Measurements from ENCODE around the gene KRTAP4-9. TPM values are rescaled to one million over a fixed set of nuclear protein-coding genes. Genes with fewer than 3 reads are reported as not detected.
"Not testable (repeated sequence)": the region's sequence is repeated elsewhere in the genome, so short reads cannot be mapped to it uniquely, and the experiment has no call there.

The KRTAP4-9 gene
- not detected in 2 replicates for total RNA-seq (2014; rRNA removed; shearing (Covaris generic))
- not detected in 2 replicates for polyA plus RNA-seq (2015; cell fraction: cytosol; rRNA removed)
- polyA plus RNA-seq (2015; cell fraction: nucleus; rRNA removed), result not detected in 2 replicates

- DNase-seq (ENCODE audit: low read depth, low spot score); in situ Hi-C loops (cut with HindIII; ENCODE audit: low pct_unique_long_range_greater_than_20kb, low sequenced_read_pairs): not testable (repeated sequence)
Measured at GRCh38 chr17:41105347-41105746, at the start of gene KRTAP4-9. Gene KRTAP4-9, plus strand, starts transcription at chr17:41105389. Its CDS starts 0 bp downstream, at chr17:41105389.

GRCh38 chr17:41057547-41057946 lies 47.6 kb upstream of the KRTAP4-9 start:
- DNase-seq (ENCODE audit: low read depth, low spot score), result no peak
- in situ Hi-C loops (cut with HindIII; ENCODE audit: low pct_unique_long_range_greater_than_20kb, low sequenced_read_pairs), result no loop called here

GRCh38 chr17:41058741-41059140 lies 46.4 kb upstream of the KRTAP4-9 start:
- in situ Hi-C loops (cut with HindIII; ENCODE audit: low pct_unique_long_range_greater_than_20kb, low sequenced_read_pairs), result no loop called here
- no peak for DNase-seq (ENCODE audit: low read depth, low spot score)

- DNase-seq (ENCODE audit: low read depth, low spot score); in situ Hi-C loops (cut with HindIII; ENCODE audit: low pct_unique_long_range_greater_than_20kb, low sequenced_read_pairs): not testable (repeated sequence)
Measured at GRCh38 chr17:41059276-41060051, 45.7 kb upstream of the KRTAP4-9 start.

- in situ Hi-C loops (cut with HindIII; ENCODE audit: low pct_unique_long_range_greater_than_20kb, low sequenced_read_pairs), result no loop called here
Measured at GRCh38 chr17:41060052-41060604, 45.1 kb upstream of the KRTAP4-9 start, which contains the start of gene KRTAP2-3. Gene KRTAP2-3, minus strand, starts transcription at chr17:41060114. Its CDS starts 64 bp downstream, at chr17:41060050.

GRCh38 chr17:41061964-41062363 lies 43.2 kb upstream of the KRTAP4-9 start:
- in situ Hi-C loops (cut with HindIII; ENCODE audit: low pct_unique_long_range_greater_than_20kb, low sequenced_read_pairs), result no loop called here
- no peak for DNase-seq (ENCODE audit: low read depth, low spot score)

More at GRCh38 chr17:41060052-41060604, 45.1 kb upstream of the KRTAP4-9 start, which contains the start of gene KRTAP2-3:
- peak; percentile 80 for DNase-seq (ENCODE audit: low read depth, low spot score)

GRCh38 chr17:41063449-41063848 lies 41.7 kb upstream of the KRTAP4-9 start:
- in situ Hi-C loops (cut with HindIII; ENCODE audit: low pct_unique_long_range_greater_than_20kb, low sequenced_read_pairs), result no loop called here
- DNase-seq (ENCODE audit: low read depth, low spot score), result no peak

GRCh38 chr17:41064301-41064700 lies 40.9 kb upstream of the KRTAP4-9 start:
- in situ Hi-C loops (cut with HindIII; ENCODE audit: low pct_unique_long_range_greater_than_20kb, low sequenced_read_pairs), result no loop called here
- DNase-seq (ENCODE audit: low read depth, low spot score), result no peak

- DNase-seq (ENCODE audit: low read depth, low spot score); in situ Hi-C loops (cut with HindIII; ENCODE audit: low pct_unique_long_range_greater_than_20kb, low sequenced_read_pairs): not testable (repeated sequence)
Measured at GRCh38 chr17:41065016-41065689, 40.0 kb upstream of the KRTAP4-9 start.

GRCh38 chr17:41065829-41066624 lies 39.2 kb upstream of the KRTAP4-9 start, which contains the start of gene KRTAP2-4:
Gene KRTAP2-4, minus strand, starts transcription at chr17:41065879. Its CDS starts 34 bp downstream, at chr17:41065845.
- DNase-seq (ENCODE audit: low read depth, low spot score), result no peak
- in situ Hi-C loops (cut with HindIII; ENCODE audit: low pct_unique_long_range_greater_than_20kb, low sequenced_read_pairs), result no loop called here

- DNase-seq (ENCODE audit: low read depth, low spot score), result no peak
- in situ Hi-C loops (cut with HindIII; ENCODE audit: low pct_unique_long_range_greater_than_20kb, low sequenced_read_pairs), result no loop called here
Measured at GRCh38 chr17:41067281-41067680, 37.9 kb upstream of the KRTAP4-9 start.

- in situ Hi-C loops (cut with HindIII; ENCODE audit: low pct_unique_long_range_greater_than_20kb, low sequenced_read_pairs), result no loop called here
Measured at GRCh38 chr17:41069031-41069430, 36.2 kb upstream of the KRTAP4-9 start.

GRCh38 chr17:41071606-41072360 lies 33.4 kb upstream of the KRTAP4-9 start:
- in situ Hi-C loops (cut with HindIII; ENCODE audit: low pct_unique_long_range_greater_than_20kb, low sequenced_read_pairs), result no loop called here
- no peak for DNase-seq (ENCODE audit: low read depth, low spot score)

More at GRCh38 chr17:41069031-41069430, 36.2 kb upstream of the KRTAP4-9 start:
- no peak for DNase-seq (ENCODE audit: low read depth, low spot score)

- DNase-seq (ENCODE audit: low read depth, low spot score), result no peak
- in situ Hi-C loops (cut with HindIII; ENCODE audit: low pct_unique_long_range_greater_than_20kb, low sequenced_read_pairs), result no loop called here
Measured at GRCh38 chr17:41073676-41074075, 31.5 kb upstream of the KRTAP4-9 start.

- in situ Hi-C loops (cut with HindIII; ENCODE audit: low pct_unique_long_range_greater_than_20kb, low sequenced_read_pairs), result no loop called here
- no peak for DNase-seq (ENCODE audit: low read depth, low spot score)
Measured at GRCh38 chr17:41076788-41077187, 28.4 kb upstream of the KRTAP4-9 start.

- peak; percentile 93 for DNase-seq (ENCODE audit: low read depth, low spot score)
- in situ Hi-C loops (cut with HindIII; ENCODE audit: low pct_unique_long_range_greater_than_20kb, low sequenced_read_pairs), result no loop called here
Measured at GRCh38 chr17:41082626-41083025, 22.6 kb upstream of the KRTAP4-9 start.

- in situ Hi-C loops (cut with HindIII; ENCODE audit: low pct_unique_long_range_greater_than_20kb, low sequenced_read_pairs); DNase-seq (ENCODE audit: low read depth, low spot score): not testable (repeated sequence)
Measured at GRCh38 chr17:41083427-41083826, 21.8 kb upstream of the KRTAP4-9 start.
